NCI-H1105 treated with DMSO at 0.1 percent for 48 hours (cell line): ENCODE data around the gene ANXA11.
"Not testable (repeated sequence)": the region's sequence is repeated elsewhere in the genome, so short reads cannot be mapped to it uniquely, and the experiment has no call there.

Experiments used
- DNase-seq: peaks from one replicate; lab custom pipeline; 2025; lab: John Stamatoyannopoulos, UW

Gene ANXA11

DNA sequence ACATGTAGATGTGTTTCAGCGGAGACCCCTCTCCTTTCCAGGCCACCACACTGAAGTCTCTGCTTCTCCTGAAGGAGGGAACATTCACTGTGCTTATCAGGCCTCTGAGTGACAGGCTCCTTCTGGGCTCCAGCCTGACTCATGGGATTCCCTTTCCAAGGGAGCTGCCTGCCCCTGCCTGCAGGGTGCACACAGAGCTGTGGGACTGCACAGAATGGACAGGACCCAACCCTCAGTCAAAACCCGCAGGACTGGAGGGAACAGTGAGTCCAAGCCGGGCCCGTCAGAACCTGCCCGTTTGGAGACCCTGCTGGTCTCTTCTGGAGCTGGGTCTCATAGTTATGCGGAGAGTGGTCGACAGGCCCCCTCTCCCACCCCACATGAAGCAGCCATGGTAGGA is 40.2 kb downstream of the ANXA11 start:
- no peak for DNase-seq

DNA sequence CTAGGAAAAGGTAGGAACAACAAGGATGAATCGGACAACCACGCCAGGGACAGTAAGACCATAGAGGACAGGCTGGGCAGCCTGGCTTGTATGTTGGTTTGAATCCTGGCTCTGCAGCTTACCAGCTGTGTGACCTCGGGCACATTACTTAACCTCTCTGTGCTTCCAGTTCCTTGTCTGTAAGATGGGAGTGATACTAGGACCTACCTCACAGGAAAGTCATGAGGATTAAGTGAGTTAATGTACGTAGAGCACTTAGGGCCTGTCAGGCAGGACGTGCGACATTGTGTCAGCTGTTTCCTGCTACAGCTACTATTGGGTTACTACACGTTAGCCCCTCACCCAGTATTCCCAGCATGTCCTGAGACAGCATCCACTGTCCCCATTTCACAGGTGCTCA is 40.7 kb downstream of the ANXA11 start:
- no peak for DNase-seq

DNA sequence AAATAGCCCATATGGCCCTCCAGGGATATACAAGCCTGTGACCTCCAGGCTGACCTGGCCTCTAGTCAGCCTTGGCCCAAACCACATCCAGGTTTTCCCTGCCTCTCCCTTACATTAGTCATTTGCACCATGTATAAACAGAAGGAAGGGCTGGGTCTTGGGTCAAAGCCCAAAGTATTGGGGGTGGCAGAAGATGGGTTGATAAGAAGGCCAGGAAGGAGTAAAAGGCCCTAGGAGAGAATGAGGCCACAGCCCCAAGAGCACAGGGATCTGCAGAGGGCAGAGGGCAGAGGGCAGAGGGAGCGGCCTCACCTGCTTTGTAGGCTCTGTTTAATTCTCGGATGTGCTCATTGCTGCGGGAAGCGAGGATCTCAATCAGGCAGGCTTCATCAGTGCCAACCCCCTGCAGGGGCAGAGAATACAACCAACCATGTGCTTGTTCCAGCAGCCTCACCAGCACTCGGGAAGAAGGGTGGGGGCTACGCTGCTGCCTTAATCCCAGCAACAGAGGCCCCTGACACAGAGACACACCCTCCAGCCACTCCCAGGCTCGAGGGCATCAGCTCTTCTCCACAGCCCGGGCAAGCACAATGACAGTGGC is 41.5 kb downstream of the ANXA11 start:
- no peak for DNase-seq

DNA sequence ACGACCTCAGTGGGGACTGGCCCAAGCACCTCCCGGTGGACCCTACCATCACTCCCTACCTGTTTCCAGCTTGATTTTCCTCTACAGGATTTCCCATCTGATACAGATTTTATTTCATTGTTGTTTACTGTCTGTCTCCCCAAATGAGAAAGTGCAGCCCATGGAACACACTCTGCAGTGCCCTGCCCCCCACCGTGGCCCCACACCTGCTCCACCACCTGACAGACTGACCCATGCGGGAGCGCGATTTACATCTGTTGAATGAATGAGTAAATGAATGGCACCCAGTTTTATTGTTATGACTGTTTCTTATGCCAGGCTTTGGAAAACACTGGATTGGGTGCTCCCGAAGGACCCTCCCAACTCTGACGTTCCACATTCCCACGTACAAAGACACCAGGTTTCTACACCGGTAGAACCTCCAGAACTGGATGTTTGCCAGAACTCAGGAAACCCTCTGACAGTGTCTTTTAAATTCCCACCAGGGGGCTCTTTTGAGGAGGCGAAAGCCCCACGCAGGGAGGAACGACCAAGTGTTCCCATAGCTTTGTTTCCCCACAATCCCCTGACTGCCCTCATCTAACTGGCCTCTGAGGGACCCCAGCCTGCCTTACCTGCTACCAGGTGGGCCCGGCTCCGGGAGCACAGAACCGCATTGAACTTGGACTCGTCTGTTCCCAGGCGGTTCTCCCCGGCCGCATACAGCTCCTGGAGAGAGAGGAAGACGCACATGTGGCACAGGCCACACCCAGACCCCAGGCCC is 43.8 kb downstream of the ANXA11 start:
- peak; percentile 35 for DNase-seq

DNA sequence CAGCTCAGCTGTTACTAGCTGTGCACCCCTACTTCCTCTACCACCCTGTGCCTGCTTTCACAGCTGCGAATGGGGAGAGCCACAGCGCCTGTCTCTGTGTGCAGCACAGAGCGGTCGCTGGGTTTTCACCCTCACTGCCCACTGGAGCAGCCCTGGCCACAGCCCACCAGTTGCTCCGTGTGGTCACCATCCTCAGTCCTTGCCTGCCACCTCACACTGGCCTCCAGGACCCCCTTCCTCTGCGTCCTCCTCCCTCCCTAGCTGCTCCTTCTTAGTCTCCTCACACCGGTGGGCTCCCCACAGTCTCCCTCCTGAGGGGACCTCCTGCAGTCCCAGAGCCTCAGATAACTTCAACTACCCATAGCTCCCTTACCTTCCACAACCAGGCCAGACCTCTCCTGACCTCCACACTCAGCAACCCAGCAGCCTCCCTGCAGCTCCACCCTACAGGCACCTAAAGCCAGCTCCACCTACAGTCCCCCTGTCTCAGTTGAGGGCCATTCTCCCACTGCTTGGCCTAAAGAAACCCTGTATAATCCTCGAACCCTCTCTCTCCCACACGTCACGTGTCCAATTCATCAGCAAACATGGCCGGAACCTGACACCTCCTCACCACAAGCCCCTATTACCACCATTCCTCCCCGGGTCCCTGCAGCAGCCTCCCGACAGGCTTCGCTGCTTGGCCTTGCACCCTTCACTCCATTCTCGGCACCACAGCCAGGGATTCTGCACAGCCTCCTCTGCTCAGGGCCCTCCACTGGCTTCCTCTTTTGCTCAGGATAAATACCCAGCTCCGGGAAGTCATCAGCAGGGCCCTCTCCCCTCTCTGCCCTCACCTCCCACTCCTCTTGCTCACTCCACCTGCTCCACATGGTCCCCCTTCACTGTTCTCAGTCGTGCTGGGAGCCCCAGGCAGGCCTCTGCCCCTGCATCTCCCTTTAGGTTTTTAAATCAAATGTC is 44.7 kb downstream of the ANXA11 start:
- DNase-seq = no peak

DNA sequence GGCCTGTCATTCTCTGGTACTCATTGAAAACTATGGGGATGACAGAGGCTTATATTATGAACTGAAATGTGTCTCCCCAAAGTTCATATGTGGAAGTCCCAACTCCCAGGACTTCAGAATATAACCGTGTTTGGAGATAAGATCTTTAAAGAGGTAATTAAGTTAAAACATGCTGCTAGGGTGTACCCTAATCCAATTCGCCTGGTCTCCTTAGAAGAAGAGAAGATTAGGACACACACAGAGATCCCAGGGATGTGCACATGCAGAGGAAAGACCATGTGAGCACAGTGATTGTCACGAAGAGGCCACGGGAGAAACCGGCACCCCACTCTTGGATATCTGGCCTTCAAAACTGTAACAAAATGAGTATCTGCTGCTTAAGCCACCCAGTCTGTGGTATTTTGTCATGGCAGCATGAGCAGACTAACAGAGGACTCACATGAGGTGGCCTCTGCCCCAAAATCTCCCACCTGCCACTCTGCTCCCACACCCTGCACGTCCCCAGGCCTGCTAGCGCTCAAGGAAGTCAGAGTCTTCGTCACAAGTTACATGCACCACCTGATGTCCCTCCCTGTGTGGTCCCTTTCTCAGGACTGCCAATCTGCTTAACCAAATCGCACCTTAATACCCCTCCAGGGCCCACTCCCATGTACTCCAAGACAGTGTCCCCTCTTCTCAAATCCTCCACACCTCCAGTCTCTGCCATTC is 46.0 kb downstream of the ANXA11 start:
- DNase-seq = no peak

DNA sequence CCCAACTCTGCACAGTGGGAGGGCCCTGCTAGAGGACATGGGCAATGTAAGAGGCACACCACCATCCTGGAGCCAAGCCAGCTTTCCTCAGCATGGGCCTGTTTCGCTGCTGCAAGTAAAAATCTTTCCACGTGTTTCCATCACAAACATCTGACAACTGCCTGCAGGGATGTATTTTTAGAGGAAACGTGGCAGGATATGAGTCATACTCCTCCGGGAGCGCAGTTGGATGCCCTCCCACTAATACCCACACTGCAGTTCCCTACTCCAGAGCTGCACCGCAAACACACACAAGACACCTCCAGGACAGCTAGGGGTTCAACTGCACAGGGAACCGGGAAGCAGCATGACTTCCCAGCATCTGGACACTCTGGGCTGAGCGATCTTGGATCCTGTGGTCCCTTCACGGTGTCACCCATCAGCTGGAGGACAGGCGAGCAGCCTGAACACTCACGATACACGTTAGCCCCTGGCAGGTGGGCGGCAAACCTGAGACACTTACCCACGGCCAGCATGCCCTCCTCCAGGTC is 46.7 kb downstream of the ANXA11 start:
- DNase-seq = no peak

DNA sequence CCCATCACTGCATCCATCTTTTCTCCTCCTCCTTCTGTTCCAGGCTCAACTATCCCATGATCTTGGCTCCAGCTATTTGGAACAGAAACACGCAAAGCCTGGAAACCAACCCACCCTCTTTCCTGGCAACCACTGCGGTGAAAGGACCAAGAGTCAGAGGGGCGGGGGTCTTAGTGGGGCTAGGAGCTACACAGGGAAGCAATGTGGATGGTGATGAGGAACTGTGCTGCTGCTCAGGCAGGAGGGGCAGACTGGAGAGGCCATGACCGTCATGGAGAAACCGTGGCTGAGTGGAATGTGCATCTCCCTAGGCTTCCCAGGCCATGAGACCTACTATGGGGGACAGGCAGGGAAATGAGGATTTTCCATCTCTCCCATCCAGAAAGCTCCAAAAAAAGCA is 47.2 kb downstream of the ANXA11 start:
- no peak for DNase-seq

DNA sequence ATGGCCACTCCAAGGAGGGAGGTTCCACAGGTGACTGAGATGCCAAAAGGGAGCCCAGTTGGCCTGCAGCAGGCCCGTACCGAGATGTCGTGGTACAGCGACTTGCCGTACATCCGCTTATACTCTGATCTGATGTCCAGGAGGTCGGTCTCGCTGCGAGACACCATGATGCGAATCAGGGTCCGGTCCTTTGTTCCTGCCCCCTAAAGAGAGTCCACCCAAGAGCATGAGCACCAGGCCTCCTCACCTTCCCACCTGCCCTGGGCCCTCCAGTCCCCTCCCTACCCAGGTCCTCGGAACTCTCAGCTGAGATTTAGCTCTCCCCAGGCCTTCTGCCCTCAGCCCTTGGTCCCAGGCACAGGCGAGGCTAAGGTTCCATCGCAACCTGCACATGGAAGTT is 47.8 kb downstream of the ANXA11 start:
- DNase-seq = no peak

DNA sequence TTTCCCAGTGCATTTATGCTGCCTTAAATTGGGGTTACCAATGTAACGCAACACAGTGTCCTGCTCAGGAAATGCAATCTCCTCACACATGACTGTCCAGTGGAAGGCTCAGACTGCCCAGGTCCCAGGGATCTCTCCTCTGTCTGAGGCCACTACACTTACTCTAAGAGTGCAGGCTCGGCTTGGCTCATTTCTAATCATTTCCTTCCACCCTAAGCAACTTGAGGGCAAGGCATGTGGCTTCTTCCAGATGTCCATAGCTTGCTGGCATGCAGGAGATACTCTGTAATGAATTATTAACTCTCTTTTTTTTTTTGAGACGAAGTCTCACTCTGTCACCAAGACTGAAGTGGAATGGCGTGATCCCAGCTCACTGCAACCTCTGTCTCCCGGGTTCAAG is 49.1 kb downstream of the ANXA11 start:
- no peak for DNase-seq

DNA sequence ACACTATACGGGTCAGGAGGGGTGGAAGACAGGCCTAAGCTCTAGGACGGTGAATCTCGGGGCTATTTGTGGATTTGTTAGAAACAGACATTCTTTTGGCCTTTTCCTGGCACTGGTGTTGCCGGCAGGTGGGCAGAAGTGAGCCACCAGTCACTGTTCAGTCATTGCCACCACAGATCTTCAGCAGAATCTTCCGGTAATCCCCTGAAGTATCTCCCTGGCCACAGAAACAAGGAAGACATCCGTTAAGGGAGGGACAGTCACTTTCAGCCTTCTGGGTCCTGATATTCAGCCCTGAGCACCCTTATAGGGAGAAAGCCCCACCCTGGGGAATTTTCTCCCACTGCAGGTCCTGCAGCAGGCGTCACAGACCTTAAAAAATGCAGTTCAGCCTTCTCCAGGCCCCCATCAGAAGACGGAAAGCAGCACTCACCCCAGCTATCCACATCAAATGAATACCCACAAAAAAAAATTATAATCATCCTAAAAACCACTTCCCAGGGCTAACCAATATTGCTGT is 49.6 kb downstream of the ANXA11 start:
- DNase-seq = no peak

DNA sequence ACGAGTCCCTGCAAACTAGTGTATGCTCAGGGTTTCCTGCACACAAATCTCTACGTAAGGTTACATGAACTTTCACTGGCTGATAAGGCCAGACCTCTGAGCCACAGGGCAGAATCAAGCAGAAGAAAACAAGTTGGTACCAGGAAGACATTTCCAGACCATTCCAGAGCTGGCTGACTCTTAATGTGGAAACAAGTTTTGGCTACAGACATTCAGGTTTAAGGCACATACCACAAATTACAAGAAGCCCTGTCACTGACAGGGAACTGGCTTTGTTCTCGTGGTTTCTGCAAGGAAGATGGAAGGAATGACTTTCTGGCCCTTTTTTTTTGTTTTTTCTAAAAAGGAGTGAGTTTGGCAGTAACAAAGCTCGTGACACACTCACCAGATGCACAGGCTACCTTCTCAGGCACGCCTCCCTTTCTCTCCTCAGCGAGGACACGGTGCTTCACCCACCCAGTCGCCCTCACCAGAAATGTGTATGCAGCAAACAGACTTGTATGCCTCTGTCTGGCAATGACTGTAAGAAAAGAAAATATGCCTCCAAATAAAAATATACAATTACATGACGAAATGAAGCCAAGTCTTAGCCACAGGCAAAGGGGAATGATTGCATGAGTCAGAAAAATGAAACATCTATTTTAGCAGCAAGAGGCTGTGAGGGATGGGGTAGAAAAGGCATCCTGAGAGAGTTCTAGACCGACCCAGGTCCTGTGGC is 50.2 kb downstream of the ANXA11 start:
- no peak for DNase-seq

DNA sequence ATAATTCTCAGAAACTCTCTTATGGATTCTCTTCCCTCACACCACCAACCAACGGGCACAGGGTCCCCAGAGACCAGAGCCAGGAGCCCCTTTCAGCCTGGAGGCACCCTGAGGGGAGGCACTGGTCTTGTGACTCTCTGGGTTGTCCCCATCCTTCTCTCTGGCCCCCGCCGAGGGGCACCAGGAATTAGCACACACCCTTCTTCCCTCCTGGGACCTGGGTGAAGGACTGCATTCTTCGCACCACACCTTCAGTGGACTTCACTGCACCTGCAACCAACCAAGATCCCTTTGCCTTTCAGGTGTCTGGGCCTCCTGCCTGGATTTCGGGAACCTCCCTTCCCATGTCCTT is 50.7 kb downstream of the ANXA11 start:
- DNase-seq = no peak

DNA sequence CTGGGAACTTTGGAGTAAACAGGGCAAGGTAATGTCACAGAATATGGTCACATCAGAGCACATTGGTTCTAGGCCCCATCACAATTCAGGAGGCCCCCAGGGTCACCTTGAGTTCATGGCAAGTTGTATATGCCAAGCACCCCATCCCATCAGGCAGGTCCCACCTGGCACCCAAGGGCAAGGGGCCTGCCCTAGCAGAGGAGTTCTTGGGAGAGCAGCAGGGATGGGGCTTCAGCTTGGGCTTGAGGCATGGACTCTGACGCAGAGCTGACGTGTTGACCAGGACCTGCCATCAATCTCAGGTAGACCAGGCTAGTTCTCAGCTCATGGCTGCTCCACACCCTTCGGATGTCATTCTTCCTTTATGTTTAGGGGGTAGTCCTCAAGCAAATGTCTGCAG is 51.9 kb downstream of the ANXA11 start:
- no peak for DNase-seq

DNA sequence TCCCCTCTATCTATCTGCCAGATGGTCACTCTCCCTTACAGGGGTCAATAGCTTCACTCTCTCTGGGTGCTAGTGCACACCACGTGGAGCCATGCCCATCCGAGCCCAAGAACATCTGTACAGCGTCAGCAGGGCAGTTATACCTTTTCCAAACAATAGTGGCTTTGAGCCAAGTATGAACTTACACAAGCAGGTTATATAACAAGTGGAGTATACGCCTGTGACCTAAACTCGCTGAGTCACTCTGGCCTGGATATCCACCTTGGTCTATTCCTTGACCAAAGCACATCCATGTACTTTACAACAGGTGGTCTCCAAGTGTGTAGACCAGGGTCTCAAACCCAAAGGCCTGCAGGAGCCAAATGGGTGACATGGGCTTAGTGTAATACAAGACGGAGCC is 52.5 kb downstream of the ANXA11 start:
- no peak for DNase-seq

DNA sequence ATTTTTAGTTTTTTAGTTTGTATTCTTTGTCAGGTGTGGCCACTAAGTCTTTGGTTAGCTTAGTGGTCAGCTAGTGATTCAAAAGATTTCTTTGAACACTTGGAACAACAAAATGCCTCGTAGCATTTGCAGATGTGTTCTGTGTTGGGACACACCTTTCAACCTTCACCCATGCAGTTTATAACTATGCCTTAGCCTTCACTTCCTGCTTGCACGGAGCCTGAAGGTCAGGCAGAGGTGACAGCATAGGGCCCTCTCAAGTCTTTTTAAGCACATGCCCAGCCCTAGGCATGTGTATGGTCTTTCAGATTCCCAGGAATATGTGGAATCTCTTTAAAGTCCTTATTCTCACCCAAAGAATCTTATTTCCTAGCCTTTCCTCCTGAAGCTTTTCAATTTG is 55.2 kb downstream of the ANXA11 start:
- DNase-seq = no peak

DNA sequence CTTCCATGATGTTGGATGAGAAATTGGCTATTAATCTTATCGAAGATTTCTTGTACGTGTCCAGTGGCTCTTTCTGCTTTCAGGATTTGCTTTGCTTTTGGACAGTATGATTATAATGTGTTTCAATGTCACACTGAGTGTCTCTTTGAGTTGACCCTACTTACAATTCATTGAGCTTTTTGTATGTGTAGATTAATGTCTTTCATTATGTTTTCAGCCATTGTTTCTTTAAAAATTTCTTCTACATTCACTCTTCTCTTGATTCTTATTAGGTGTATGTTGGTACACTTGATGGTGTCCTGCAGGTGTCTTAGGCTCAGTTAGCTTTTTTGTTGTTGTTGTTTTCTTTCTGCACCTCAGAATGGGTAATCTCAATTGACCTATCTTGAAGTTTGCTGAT is 56.2 kb downstream of the ANXA11 start:
- no peak for DNase-seq

DNA sequence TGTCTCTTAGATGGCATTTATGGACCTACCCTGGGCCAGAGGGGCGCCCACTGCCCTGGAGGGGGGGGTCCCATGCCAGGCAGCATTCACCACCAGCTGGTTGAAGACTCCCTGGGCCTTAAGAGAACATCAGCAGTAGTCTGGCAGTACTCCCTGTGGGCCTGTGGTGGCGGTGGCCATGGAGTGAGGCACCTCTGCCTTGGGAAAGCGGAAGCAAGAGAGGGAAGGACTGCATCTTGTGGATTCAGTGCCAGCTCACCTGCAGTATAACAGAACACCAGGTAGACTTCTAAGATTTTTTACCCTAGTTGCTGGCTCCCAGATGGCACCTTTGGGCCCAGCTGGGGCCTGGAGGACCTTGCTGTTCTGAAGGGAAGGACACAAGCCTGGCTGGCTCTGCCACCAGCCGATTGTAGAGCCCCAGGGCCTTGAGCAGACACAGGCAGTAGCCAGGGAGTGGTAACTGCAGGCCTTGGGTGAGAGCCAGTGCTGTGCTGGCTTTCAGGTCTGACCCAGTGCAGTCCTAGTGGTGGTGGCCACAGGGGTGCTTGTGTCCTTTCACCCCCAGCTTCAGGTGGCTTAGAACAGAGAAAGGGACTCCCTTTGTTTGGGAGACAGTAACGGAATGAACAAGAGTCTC is 57.1 kb downstream of the ANXA11 start:
- DNase-seq = no peak

DNA sequence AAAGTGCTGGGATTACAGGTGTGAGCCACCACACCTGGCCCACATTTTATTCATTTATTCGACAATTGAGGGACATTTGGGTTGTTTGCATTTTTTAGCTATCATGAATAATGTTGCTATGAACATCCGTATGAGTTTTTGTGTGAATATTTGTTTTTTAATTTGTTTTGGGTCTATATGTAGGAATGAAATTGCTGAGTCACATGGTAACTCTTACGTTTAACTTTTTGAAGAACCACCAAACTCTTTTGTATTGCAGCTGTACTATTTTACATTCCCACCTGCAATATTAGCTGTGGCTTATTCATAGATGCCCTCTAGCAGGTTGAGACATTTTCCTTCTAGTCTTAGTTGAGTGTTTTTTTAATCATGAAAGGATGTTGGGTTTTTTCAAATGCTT is 58.4 kb downstream of the ANXA11 start:
- DNase-seq = no peak

DNA sequence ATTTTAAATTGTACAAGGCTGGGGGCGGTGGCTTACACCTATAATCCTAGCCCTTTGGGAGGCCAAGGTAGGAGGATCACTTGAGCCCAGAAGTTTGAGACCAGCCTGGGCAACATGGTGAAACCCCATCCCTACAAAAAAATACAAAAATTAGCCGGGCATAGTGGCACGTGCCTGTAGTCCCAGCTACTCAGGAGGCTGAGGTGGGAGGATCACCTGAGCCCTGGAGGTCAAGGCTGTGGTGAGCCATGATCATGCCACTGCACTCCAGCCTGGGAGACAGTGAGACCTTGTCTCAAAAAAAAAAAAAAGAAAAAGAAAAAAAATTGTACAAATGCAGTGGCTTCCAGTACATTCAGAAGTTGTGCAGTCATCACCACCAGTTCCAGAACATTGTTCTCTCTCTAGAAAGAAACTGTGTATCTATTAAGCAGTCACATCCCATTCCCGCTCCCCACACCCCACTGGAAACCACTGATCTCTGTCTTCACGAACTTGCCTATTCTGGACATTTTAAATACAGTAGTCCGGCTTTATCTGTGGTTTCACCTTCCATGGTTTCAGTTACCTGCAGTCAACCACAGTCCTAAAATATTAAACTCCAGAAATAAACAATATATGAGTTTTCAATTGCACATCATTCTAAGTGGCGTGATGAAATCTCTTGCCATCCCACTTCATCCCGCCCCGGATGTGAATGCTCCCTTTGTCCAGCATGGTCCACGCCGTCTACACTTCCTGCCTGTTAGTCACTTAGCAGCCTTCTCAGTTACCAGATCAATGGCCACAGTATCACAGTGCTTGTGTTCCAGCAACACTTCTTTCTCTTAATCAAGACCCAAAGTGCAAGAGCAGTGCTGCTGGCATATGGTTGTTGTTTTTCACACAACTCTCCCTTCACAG is 59.7 kb downstream of the ANXA11 start:
- DNase-seq = not testable (repeated sequence)
